ENCODE measurements around the gene PLEKHN1. TPM values are rescaled to one million over a fixed set of nuclear protein-coding genes. Genes with fewer than 3 reads are reported as not detected.

Gene PLEKHN1

DNA sequence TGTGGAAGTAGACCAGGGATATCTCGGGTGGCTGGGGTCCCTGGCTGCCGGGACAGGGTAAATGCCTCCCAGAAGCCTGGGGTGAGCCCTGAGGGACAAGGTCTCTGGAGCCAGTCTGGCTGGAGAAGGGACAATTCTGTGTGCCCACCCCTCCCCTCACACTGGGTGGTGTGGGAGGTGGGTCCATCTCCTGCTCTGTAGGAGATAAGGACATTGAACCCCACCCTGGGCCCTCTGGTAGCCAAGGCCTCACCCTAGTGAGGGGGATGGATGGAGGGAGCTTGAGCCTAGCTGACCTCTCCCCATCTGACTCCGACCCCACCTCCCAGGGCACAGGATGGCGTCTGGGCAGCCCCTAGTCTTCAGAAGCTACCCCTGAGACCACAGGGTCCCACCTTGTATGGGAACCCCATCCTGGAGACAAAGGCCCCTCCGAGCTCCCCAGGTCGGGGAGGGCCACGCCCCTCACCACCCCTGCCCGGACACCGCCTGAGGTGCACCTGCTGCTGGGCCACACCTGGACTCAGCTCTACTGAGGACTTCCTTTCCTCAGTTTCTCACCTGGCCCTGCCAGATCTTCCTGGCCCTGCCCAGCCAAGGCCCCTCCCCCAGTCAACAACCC lies 58.0 kb downstream of the PLEKHN1 start:
- Histone ChIP-seq H3K36me3 (ENCODE audit: control insufficient read depth in 1 of 2, insufficient read depth in 2 of 2, low read depth in 1 of 2, low read length in 2 of 2) (peaks cover 0 to 70% of the 10 kb centered on the region in 2 experiments), H4K8ac (ENCODE audit: low read length) (no peak overlapping the region), H3K79me1 (replicated peaks; ENCODE audit: low read length, poor library complexity, severe bottlenecking) (peaks cover 18% of the 10 kb centered on the region), H2BK12ac (ENCODE audit: low read length in 2 of 2) (no peak overlapping the region), H3K9ac (ENCODE audit: low read length) (no peak overlapping the region), H2BK15ac (ENCODE audit: low read depth, poor library complexity, severe bottlenecking) (no peak overlapping the region), H3K4me2 (ENCODE audit: low read length, poor library complexity, severe bottlenecking) (peak overlapping the region; percentile 44), H3K4me1 (ENCODE audit: control insufficient read depth, insufficient read depth, low read depth, low read length) (peaks cover 72% of the 10 kb centered on the region), H3K4ac (ENCODE audit: low read depth in 1 of 2, low read length in 2 of 2) (no peak overlapping the region), H4K91ac (ENCODE audit: low read length) (no peak overlapping the region), H2AK5ac (ENCODE audit: low read length, severe bottlenecking) (peak overlapping the region; percentile 99), H3K27me3 (ENCODE audit: control insufficient read depth in 1 of 2, insufficient read depth in 1 of 2, low read length in 2 of 2) (peaks cover 0 to 35% of the 10 kb centered on the region in 2 experiments), H2BK120ac (ENCODE audit: low read depth, low read length) (no peak overlapping the region), H3K18ac (ENCODE audit: low read depth in 1 of 2, low read length in 2 of 2) (no peak overlapping the region), H2AFZ (ENCODE audit: low read depth, low read length) (no peak overlapping the region), H3K9me3 (ENCODE audit: control insufficient read depth, low read length) (no peaks in the 10 kb centered on the region), H3K14ac (ENCODE audit: low read length in 2 of 2) (no peak overlapping the region), H3K23ac (ENCODE audit: low read length in 2 of 2) (no peak overlapping the region), H2BK5ac (ENCODE audit: low read depth, low read length, poor library complexity, severe bottlenecking) (peak overlapping the region; percentile 12), H3K4me3 (ENCODE audit: insufficient read depth in 1 of 2, low read depth in 1 of 2, low read length in 2 of 2) (no peak overlapping the region), H3K27ac (ENCODE audit: low read length, poor library complexity, severe bottlenecking) (peak overlapping the region; percentile 17)
- DNase-seq, result no peak
- 94% methylated on average over 9 of the region's 9 CpGs for WGBS

DNA sequence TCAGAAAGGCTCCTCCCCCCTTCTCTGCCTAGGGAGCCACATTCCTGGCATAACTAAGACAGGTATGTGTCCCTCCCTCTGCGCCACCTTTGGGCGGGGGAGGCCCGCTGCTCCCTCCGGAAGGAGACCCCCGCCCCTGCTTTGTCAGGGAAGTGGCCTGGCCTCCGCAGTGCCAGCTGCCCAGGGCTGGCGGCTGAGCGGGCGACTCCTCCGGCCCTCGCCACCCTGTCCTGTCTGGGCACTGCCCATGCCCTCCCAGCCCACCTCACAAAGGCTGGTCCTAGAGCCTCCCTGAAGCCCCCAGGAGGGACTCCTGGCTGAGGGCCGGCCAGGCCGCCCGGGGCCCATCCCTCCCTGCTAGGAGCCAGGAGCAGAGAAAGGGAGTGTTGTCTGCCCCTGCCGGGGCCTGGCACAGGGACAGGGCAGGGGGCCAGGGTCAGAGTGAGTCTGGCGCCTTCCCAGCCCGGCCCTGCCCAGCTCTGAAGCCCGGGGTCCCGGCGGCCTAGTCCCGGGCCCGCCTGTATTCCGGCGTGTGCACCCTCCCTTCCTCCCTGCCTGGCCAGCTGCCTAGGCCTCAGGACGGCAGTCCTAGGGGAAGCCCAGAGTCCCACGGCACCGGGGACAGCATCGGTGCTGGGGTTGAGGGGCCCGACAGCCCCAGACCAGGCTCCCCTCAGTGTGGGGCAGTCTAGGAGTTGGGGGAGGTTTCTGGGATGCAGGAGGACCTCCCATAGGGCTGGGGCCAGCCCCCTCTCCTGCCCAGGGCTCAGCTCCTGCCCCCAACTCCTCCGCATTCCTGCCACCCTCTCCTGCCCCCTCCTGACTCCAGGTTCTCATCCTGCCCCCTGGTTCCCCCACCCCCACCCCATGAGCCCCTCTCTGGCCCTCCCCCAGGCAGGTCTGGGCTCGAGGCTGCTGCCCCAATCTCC lies 58.8 kb downstream of the PLEKHN1 start:
- Histone ChIP-seq H3K18ac (ENCODE audit: low read depth in 1 of 2, low read length in 2 of 2) (no peak overlapping the region), H4K8ac (ENCODE audit: low read length) (no peak overlapping the region), H3K4me1 (ENCODE audit: control insufficient read depth, insufficient read depth, low read depth, low read length) (peaks cover 80% of the 10 kb centered on the region), H3K27ac (ENCODE audit: low read length, poor library complexity, severe bottlenecking) (peak overlapping the region; percentile 11), H2BK15ac (ENCODE audit: low read depth, poor library complexity, severe bottlenecking) (peak overlapping the region; percentile 12), H3K36me3 (ENCODE audit: control insufficient read depth in 1 of 2, insufficient read depth in 2 of 2, low read depth in 1 of 2, low read length in 2 of 2) (peaks cover 0 to 74% of the 10 kb centered on the region in 2 experiments), H3K4me2 (ENCODE audit: low read length, poor library complexity, severe bottlenecking) (peak overlapping the region; percentile 65), H2BK12ac (ENCODE audit: low read length in 2 of 2) (no peak overlapping the region), H2AK5ac (ENCODE audit: low read length, severe bottlenecking) (peak overlapping the region; percentile 91), H3K9me3 (ENCODE audit: control insufficient read depth, low read length) (no peaks in the 10 kb centered on the region), H3K4me3 (ENCODE audit: insufficient read depth in 1 of 2, low read depth in 1 of 2, low read length in 2 of 2) (peak overlapping the region in 1 of 2 experiments; percentile 7), H2BK120ac (ENCODE audit: low read depth, low read length) (peak overlapping the region; percentile 36), H3K23ac (ENCODE audit: low read length in 2 of 2) (no peak overlapping the region), H4K91ac (ENCODE audit: low read length) (no peak overlapping the region), H2AFZ (ENCODE audit: low read depth, low read length) (no peak overlapping the region), H2BK5ac (ENCODE audit: low read depth, low read length, poor library complexity, severe bottlenecking) (peak overlapping the region; percentile 47), H3K79me1 (replicated peaks; ENCODE audit: low read length, poor library complexity, severe bottlenecking) (peaks cover 18% of the 10 kb centered on the region), H3K9ac (ENCODE audit: low read length) (no peak overlapping the region), H3K14ac (ENCODE audit: low read length in 2 of 2) (no peak overlapping the region), H3K4ac (ENCODE audit: low read depth in 1 of 2, low read length in 2 of 2) (no peak overlapping the region), H3K27me3 (ENCODE audit: control insufficient read depth in 1 of 2, insufficient read depth in 1 of 2, low read length in 2 of 2) (peaks cover 0 to 35% of the 10 kb centered on the region in 2 experiments)
- WGBS, result 70% methylated on average over 27 of the region's 31 CpGs
- no peak for DNase-seq

Small RNA genes within 50 kb of the gene (small RNA-seq; reads per million reads assigned to genes)
- gene AL645608.3 (ENCODE audit: low read depth), result not detected
